SK-N-SH (cell line): Measurements from ENCODE around the gene SLC38A2. TPM values are rescaled to one million over a fixed set of nuclear protein-coding genes. Genes with fewer than 3 reads are reported as not detected.

ENCODE experiments used
- CTCF ChIA-PET: fragments of 300-600, 350-600 bp; formaldehyde crosslinking; extraction: SDS; loops from one replicate; lab custom pipeline; 2021; lab: Yijun Ruan, JAX
- POLR2A ChIA-PET: fragments of 350-600 bp; sonication (Branson Sonifier 250); formaldehyde crosslinking; extraction: SDS; loops from one replicate; lab custom pipeline; 2020; ENCODE audit warnings: antibody characterized with exemption, inconsistent platforms; lab: Yijun Ruan, JAX
- DNase-seq: peaks from one replicate; pipeline ENCODE4 v3.0.0; 2012
- H2AFZ ChIP-seq: fragments of 200-600 bp; sonication (generic); 2 replicates; pipeline ENCODE4 v1.8.1; 2016; ENCODE audit warnings: antibody characterized with exemption, mild to moderate bottlenecking, low read depth
- H3F3A ChIP-seq: fragments of 200-600 bp; sonication (generic); replicated peaks from 2 replicates; pipeline ENCODE3; 2016; ENCODE audit warnings: antibody characterized with exemption, mild to moderate bottlenecking; ENCODE audit not compliant: insufficient read depth
- H3K27ac ChIP-seq, 2 experiments: fragments of 200-500 bp in 1 of 2; fragments of 200-600 bp in 1 of 2; sonication (Bioruptor generic) in 1 of 2; sonication (generic), shearing (Covaris generic) in 1 of 2; 2 replicates each; pipeline versions ENCODE4 v1.5.1 to v1.6.1; 2014 to 2016; ENCODE audit warnings: low read depth in 2 of 2, inconsistent platforms in 1 of 2, low read length in 1 of 2, mild to moderate bottlenecking in 1 of 2, mixed read lengths in 1 of 2
- H3K27me3 ChIP-seq: fragments of 200-600 bp; sonication (generic), shearing (Covaris generic); 2 replicates; pipeline ENCODE4 v1.6.1; 2016; ENCODE audit warnings: mixed run types; ENCODE audit not compliant: insufficient read depth
- H3K36me3 ChIP-seq, 2 experiments: fragments of 200-500 bp in 1 of 2; fragments of 200-600 bp in 1 of 2; sonication (Bioruptor generic) in 1 of 2; sonication (generic) in 1 of 2; replicated peaks in 1 of 2; 2 replicates each; pipeline versions ENCODE3 to v1.5.1; 2014 to 2016; ENCODE audit warnings: low read length in 1 of 2, mild to moderate bottlenecking in 1 of 2; ENCODE audit not compliant: insufficient read depth in 2 of 2, control insufficient read depth in 1 of 2
- H3K4me1 ChIP-seq, 2 experiments: fragments of 200-500 bp in 1 of 2; fragments of 200-600 bp in 1 of 2; sonication (Bioruptor generic) in 1 of 2; sonication (generic), shearing (Covaris generic) in 1 of 2; 2 replicates each; pipeline versions ENCODE4 v1.5.1 to v1.6.1; 2014 to 2016; ENCODE audit warnings: low read depth in 1 of 2, low read length in 1 of 2, mixed run types in 1 of 2; ENCODE audit not compliant: insufficient read depth in 2 of 2, control insufficient read depth in 1 of 2
- H3K4me2 ChIP-seq: fragments of 200-600 bp; sonication (generic), shearing (Covaris generic); 2 replicates; pipeline ENCODE4 v1.6.1; 2017; ENCODE audit warnings: mixed run types
- H3K4me3 ChIP-seq, 2 experiments: fragments of 200-500 bp in 1 of 2; fragments of 200-600 bp in 1 of 2; sonication (Bioruptor generic) in 1 of 2; sonication (generic), shearing (Covaris generic) in 1 of 2; 2 replicates each; pipeline versions ENCODE4 v1.5.1 to v1.8.1; 2014 to 2016; ENCODE audit warnings: low read depth in 2 of 2, inconsistent platforms in 1 of 2, low read length in 1 of 2, mild to moderate bottlenecking in 1 of 2, mixed read lengths in 1 of 2, moderate library complexity in 1 of 2
- H3K79me2 ChIP-seq: fragments of 200-600 bp; sonication (generic); 2 replicates; pipeline ENCODE4 v1.8.1; 2017; ENCODE audit warnings: mild to moderate bottlenecking; ENCODE audit not compliant: insufficient read depth
- H3K9ac ChIP-seq: fragments of 200-600 bp; sonication (generic); 2 replicates; pipeline ENCODE4 v1.6.1; 2017; ENCODE audit warnings: mixed run types
- H3K9me2 ChIP-seq: fragments of 200-600 bp; sonication (generic); 2 replicates; pipeline ENCODE4 v1.6.1; 2017; ENCODE audit warnings: mixed run types
- H3K9me3 ChIP-seq: fragments of 200-600 bp; sonication (generic); 2 replicates; pipeline ENCODE4 v1.6.1; 2017; ENCODE audit warnings: mixed run types, mild to moderate bottlenecking, moderate library complexity
- H4K20me1 ChIP-seq: fragments of 200-600 bp; sonication (generic); 2 replicates; pipeline ENCODE4 v1.6.1; 2017; ENCODE audit warnings: mild to moderate bottlenecking, mixed run types; ENCODE audit not compliant: insufficient read depth
- CHD2 ChIP-seq: fragments of 150-350 bp; IDR thresholded peaks from 2 replicates; pipeline ENCODE4 v1.6.1; 2018; ENCODE audit warnings: low read length; ENCODE audit not compliant: partially characterized antibody
- GABPA ChIP-seq: IDR thresholded peaks from 2 replicates; pipeline ENCODE4 v1.4.0; 2012; ENCODE audit warnings: low read depth, mild to moderate bottlenecking
- JUND ChIP-seq: IDR thresholded peaks from 2 replicates; pipeline ENCODE4 v1.4.0; 2012
- MEF2A ChIP-seq: IDR thresholded peaks from 2 replicates; pipeline ENCODE4 v1.4.0; 2012; ENCODE audit warnings: low read depth, borderline replicate concordance
- NRF1 ChIP-seq: IDR thresholded peaks from 2 replicates; pipeline ENCODE4 v1.6.1; 2012; ENCODE audit warnings: low read depth, mild to moderate bottlenecking, low read length
- PBX3 ChIP-seq: IDR thresholded peaks from 2 replicates; pipeline ENCODE4; 2012
- YY1 ChIP-seq: IDR thresholded peaks from 2 replicates; pipeline ENCODE4 v1.4.0; 2012; ENCODE audit warnings: low read depth, mild to moderate bottlenecking
- ZBTB33 ChIP-seq: IDR thresholded peaks from 2 replicates; pipeline ENCODE4 v1.4.0; 2012; ENCODE audit warnings: low read depth, borderline replicate concordance
- WGBS: methylation state at CpG from one replicate; pipeline ENCODE4 v1.1.6; 2017; ENCODE audit warnings: low lambda C conversion rate; 5-methylcytosine and 5-hydroxymethylcytosine counted together
- polyA plus RNA-seq, 3 experiments: library from polyadenylated mRNA; depleted of rRNA; stranded (reverse); fragments of >200 nt; gene quantifications; 2 replicates each; pipeline ENCODE4 v1.2.3, GENCODE V29; 2012

Gene SLC38A2
- polyA plus RNA-seq, 1 of the 3 experiments (the other 2 are of a cell fraction) = 135 TPM

GRCh38 chr12:46356655-46357437, 15.7 kb downstream of the SLC38A2 start:
- CTCF ChIA-PET = interaction anchor here (1.0 to 1.5 kb wide), 4 partner anchors 8 to 305 kb away, joined by 3 to 6 read pairs (median 4); no protein-coding TSS in a partner anchor
- Histone ChIP-seq H3K4me1 (no peaks in the 10 kb centered on the region; a peak in 1 of 4 replicates), H3K9me3 (no peaks in the 10 kb centered on the region), H4K20me1 (peaks cover 53% of the 10 kb centered on the region), H2AFZ (no peak overlapping the region), H3K79me2 (0 out of 2 replicates have a peak, but pooled peaks cover 7% of the 10 kb centered on the region), H3K27me3 (no peaks in the 10 kb centered on the region), H3K9ac (no peak overlapping the region), H3K27ac (peak overlapping the region in 1 of 2 experiments; percentile 34; a peak in 2 of 4 replicates), H3K9me2 (no peaks in the 10 kb centered on the region), H3K4me2 (no peak overlapping the region), H3K36me3 (peaks cover 32 to 36% of the 10 kb centered on the region in 2 experiments), H3F3A (peaks cover 65% of the 10 kb centered on the region), H3K4me3 (no peak overlapping the region)
- WGBS = 59% methylated on average over 5 of the region's 5 CpGs
- peak; percentile 23; the same call in 1 of the 2 replicates for TF ChIP-seq PBX3
- no peak for TF ChIP-seq YY1
- TF ChIP-seq JUND = peak; percentile 17; the same call in 1 of the 2 replicates
- TF ChIP-seq ZBTB33 = peak; percentile 26; the same call in 1 of the 2 replicates
- TF ChIP-seq NRF1 = no peak
- TF ChIP-seq GABPA = 0 out of 2 replicates have a peak, but pooled peaks have one; percentile 12
- no peak for TF ChIP-seq MEF2A
- peak; percentile 30 for TF ChIP-seq CHD2
- DNase-seq = no peak
- POLR2A ChIA-PET = interaction anchor here (1.0 to 1.1 kb wide), 2 partner anchors 15 to 305 kb away, joined by 3 read pairs; no protein-coding TSS in a partner anchor

GRCh38 chr12:46354802-46355199, 17.8 kb downstream of the SLC38A2 start:
- no peak for DNase-seq
- Histone ChIP-seq H3K4me2 (no peak overlapping the region), H3K9me2 (no peaks in the 10 kb centered on the region), H3K27me3 (no peaks in the 10 kb centered on the region), H4K20me1 (peaks cover 33% of the 10 kb centered on the region), H3K9ac (no peak overlapping the region)
- POLR2A ChIA-PET = no interaction called here
- CTCF ChIA-PET = interaction anchor here (1.7 kb wide), 1 partner anchor 9 kb away, joined by 5 read pairs; no protein-coding TSS in a partner anchor
- no peak for TF ChIP-seq YY1
- TF ChIP-seq, all 33 proteins: peak for 0
- 33% methylated on average over 1 of the region's 1 CpG for WGBS
- Histone ChIP-seq H3K9me3 (no peaks in the 10 kb centered on the region), H3K4me1 (no peaks in the 10 kb centered on the region), H3K36me3 (peaks cover 12 to 15% of the 10 kb centered on the region in 2 experiments), H3K4me3 (no peak overlapping the region), H3F3A (peaks cover 44% of the 10 kb centered on the region), H3K79me2 (no peaks in the 10 kb centered on the region), H3K27ac (no peak overlapping the region), H2AFZ (no peak overlapping the region)
